Smooth muscle cell (in vitro differentiated cells): ENCODE measurements around the gene PARL. TPM values are rescaled to one million over a fixed set of nuclear protein-coding genes. Genes with fewer than 3 reads are reported as not detected.

ENCODE experiments used
- DNase-seq: peaks from one replicate; lab custom pipeline; 2025; ENCODE audit not compliant: unreplicated experiment; lab: John Stamatoyannopoulos, UW
- H2AFZ ChIP-seq: fragments of 200-600 bp; sonication (generic); 2 replicates; pipeline ENCODE4 v1.6.0; 2016; ENCODE audit warnings: antibody characterized with exemption, low read depth, mild to moderate bottlenecking
- H3F3A ChIP-seq: fragments of 200-600 bp; sonication (generic); 2 replicates; pipeline ENCODE4 v1.6.0; 2017; ENCODE audit warnings: antibody characterized with exemption, low read depth
- H3K27ac ChIP-seq: fragments of 200-600 bp; sonication (generic); 2 replicates; pipeline ENCODE4 v1.5.1; 2016; ENCODE audit warnings: low read depth, mild to moderate bottlenecking
- H3K27me3 ChIP-seq: fragments of 200-600 bp; sonication (generic); 2 replicates; pipeline ENCODE4 v1.6.1; 2016; ENCODE audit warnings: low read depth, mild to moderate bottlenecking
- H3K36me3 ChIP-seq: fragments of 200-600 bp; sonication (generic); 2 replicates; pipeline ENCODE4 v1.5.1; 2016; ENCODE audit warnings: low read depth
- H3K4me1 ChIP-seq: fragments of 200-600 bp; sonication (generic); 2 replicates; pipeline ENCODE4 v1.5.1; 2016; ENCODE audit warnings: low read depth
- H3K4me2 ChIP-seq: fragments of 200-600 bp; sonication (generic); 2 replicates; pipeline ENCODE4 v1.6.0; 2016; ENCODE audit warnings: mild to moderate bottlenecking
- H3K4me3 ChIP-seq: fragments of 200-600 bp; sonication (generic); 2 replicates; pipeline ENCODE4 v1.5.1; 2016; ENCODE audit warnings: mild to moderate bottlenecking
- H3K79me2 ChIP-seq: fragments of 200-600 bp; sonication (generic); 2 replicates; pipeline ENCODE4 v1.6.0; 2016; ENCODE audit warnings: low read depth, mild to moderate bottlenecking
- H3K9ac ChIP-seq: fragments of 200-600 bp; sonication (generic); 2 replicates; pipeline ENCODE4 v1.6.0; 2016; ENCODE audit warnings: low read depth
- H3K9me3 ChIP-seq: fragments of 200-600 bp; sonication (generic); replicated peaks from 2 replicates; pipeline ENCODE4 v1.5.1; 2016; ENCODE audit warnings: low read depth
- H4K20me1 ChIP-seq: fragments of 200-600 bp; sonication (generic); 2 replicates; pipeline ENCODE4 v1.6.0; 2016; ENCODE audit warnings: low read depth
- WGBS: methylation state at CpG from one replicate; pipeline ENCODE4 v1.1.7; 2016; ENCODE audit warnings: low lambda C conversion rate; 5-methylcytosine and 5-hydroxymethylcytosine counted together
- polyA plus RNA-seq: library from polyadenylated mRNA; unstranded; fragments of >200 nt; fragmentation: Nextera tagmentation; extraction: Ambion mirVana; gene quantifications from 2 replicates; pipeline ENCODE4 v1.2.1, GENCODE V29; 2016
- total RNA-seq: library from RNA; depleted of rRNA; stranded (reverse); fragments of >200 nt; gene quantifications from 2 replicates; pipeline ENCODE4 v1.2.3, GENCODE V29; 2014
- TF ChIP-seq, protein P1 (sequence below): fragments of 200-600 bp; sonication (generic); IDR thresholded peaks from 2 replicates; pipeline ENCODE4 v1.5.1; 2017; ENCODE audit warnings: borderline replicate concordance, mild to moderate bottlenecking, antibody characterized with exemption; ENCODE audit not compliant: insufficient read depth, poor library complexity, severe bottlenecking

Gene PARL
- total and polyA plus RNA-seq, 2 experiments from 2014 or later, result 53.7 to 79.3 TPM

DNA sequence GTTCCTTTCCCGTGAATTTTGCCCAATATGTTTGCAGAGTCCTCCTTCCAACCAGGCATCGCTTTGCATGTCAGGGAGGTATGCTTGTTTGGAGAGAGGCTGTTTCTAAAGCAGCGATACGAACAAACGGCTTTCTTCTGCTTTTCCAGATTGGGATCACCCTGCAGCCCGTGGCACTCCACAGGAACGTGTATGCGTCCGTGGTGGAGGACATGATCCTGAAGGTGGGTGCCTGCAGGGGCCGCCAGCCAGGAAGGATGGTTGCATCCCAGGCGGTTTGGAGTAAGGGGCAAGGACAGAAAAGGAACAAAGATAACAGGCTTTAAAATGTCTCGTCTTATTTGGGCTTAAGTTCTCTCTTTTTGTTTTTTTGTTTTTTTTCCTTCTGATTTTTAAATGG, 76.8 kb downstream of the PARL start:
- Histone ChIP-seq H3K4me1 (no peaks in the 10 kb centered on the region), H3K36me3 (peaks cover 15% of the 10 kb centered on the region), H3K27ac (no peak overlapping the region), H3K4me2 (no peak overlapping the region), H3F3A (peaks cover 3% of the 10 kb centered on the region), H4K20me1 (no peaks in the 10 kb centered on the region), H3K9ac (no peak overlapping the region), H3K4me3 (no peak overlapping the region), H3K9me3 (no peaks in the 10 kb centered on the region), H2AFZ (no peak overlapping the region), H3K79me2 (no peaks in the 10 kb centered on the region), H3K27me3 (no peaks in the 10 kb centered on the region)
- WGBS, result 95% methylated on average over 12 of the region's 12 CpGs
- no peak for DNase-seq
- TF ChIP-seq, protein P1, sequence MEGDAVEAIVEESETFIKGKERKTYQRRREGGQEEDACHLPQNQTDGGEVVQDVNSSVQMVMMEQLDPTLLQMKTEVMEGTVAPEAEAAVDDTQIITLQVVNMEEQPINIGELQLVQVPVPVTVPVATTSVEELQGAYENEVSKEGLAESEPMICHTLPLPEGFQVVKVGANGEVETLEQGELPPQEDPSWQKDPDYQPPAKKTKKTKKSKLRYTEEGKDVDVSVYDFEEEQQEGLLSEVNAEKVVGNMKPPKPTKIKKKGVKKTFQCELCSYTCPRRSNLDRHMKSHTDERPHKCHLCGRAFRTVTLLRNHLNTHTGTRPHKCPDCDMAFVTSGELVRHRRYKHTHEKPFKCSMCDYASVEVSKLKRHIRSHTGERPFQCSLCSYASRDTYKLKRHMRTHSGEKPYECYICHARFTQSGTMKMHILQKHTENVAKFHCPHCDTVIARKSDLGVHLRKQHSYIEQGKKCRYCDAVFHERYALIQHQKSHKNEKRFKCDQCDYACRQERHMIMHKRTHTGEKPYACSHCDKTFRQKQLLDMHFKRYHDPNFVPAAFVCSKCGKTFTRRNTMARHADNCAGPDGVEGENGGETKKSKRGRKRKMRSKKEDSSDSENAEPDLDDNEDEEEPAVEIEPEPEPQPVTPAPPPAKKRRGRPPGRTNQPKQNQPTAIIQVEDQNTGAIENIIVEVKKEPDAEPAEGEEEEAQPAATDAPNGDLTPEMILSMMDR, result no peak

DNA sequence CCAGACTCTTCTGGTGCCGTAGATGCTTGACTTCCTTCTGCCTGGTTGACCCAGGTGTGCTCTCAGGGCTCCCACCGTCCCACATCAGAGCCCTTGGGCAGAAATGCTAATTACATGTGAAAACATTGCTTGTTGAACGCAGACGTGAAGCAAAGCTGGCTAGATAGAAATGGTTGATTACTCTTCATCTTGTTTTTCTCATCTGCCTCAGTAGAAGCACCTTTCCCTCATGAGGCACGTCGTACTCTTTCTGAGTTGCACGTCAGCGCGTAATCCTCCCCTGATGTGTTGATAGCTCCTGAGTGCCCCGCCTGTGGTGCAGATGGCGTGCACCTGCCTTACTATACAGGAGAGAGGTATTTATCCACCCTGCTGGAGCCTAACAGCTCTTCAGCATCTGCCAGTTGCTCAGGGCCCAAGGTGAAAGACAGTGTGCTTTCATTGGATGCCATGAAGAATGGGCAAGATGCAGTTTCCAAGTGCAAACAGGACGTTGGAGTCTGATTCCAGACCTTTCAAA, 77.4 kb downstream of the PARL start:
- H3K9me3 ChIP-seq, result no peaks in the 10 kb centered on the region
- H3K36me3 ChIP-seq, result peaks cover 15% of the 10 kb centered on the region
- 96% methylated on average over 12 of the region's 12 CpGs for WGBS

DNA sequence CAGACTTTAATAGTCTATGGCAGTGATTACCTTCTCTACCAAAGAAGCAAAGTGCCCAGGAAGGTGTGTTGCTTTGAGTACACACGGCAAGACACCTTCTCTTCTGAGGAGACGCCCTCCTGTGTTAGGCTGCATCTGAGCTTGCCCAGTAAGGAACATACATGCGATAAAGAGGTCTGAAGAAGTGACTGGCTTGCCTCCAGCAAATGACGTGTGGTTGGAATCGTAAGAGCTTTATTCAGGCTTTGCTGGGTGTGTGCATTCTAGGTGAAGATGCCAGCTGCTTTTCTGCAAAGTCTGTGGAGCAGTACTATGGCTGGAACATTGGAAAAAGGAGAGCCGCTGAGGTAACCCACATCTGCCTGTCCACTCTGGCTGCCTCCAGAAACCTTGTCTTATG, 81.7 kb downstream of the PARL start:
- 98% methylated on average over 6 of the region's 6 CpGs for WGBS
- H4K20me1 ChIP-seq, result no peaks in the 10 kb centered on the region
- H3F3A ChIP-seq, result no peaks in the 10 kb centered on the region
- no peak overlapping the region for H2AFZ ChIP-seq
- H3K9me3 ChIP-seq, result no peaks in the 10 kb centered on the region
- H3K79me2 ChIP-seq, result no peaks in the 10 kb centered on the region
- peaks cover 31% of the 10 kb centered on the region for H3K36me3 ChIP-seq
- no peak overlapping the region for H3K4me2 ChIP-seq
- DNase-seq, result no peak
- H3K9ac ChIP-seq, result no peak overlapping the region
- H3K27me3 ChIP-seq, result no peaks in the 10 kb centered on the region
- no peak overlapping the region for H3K27ac ChIP-seq
- H3K4me1 ChIP-seq, result no peaks in the 10 kb centered on the region
- H3K4me3 ChIP-seq, result no peak overlapping the region
- TF ChIP-seq, protein P1, result no peak

More for the DNA sequence above, 77.4 kb downstream of the PARL start:
- no peaks in the 10 kb centered on the region for H3K4me1 ChIP-seq
- TF ChIP-seq, protein P1, result no peak
- H3K9ac ChIP-seq, result no peak overlapping the region
- H2AFZ ChIP-seq, result no peak overlapping the region
- no peak overlapping the region for H3K4me2 ChIP-seq
- no peaks in the 10 kb centered on the region for H3K27me3 ChIP-seq
- no peaks in the 10 kb centered on the region for H3K79me2 ChIP-seq
- no peaks in the 10 kb centered on the region for H3F3A ChIP-seq
- DNase-seq, result no peak
- no peak overlapping the region for H3K27ac ChIP-seq
- H4K20me1 ChIP-seq, result no peaks in the 10 kb centered on the region
- H3K4me3 ChIP-seq, result no peak overlapping the region

DNA sequence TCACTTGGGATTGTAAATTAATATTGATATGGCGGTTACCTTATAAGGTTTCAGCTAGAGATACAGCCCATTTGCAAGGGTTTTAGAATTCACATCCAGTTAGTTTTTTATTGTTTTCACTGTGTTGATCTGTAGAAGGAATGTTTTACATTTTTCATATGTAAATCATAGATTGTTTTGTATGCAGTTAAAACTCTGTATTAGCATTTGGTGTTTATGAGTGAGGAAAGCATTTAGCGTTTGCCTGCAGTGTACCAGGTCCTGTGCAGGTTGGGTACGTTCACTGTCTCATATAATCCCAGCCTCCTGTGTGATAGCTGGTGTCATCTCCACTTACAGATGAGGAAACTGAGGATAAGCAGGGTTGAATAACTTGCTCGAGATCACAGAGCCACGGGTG, 83.1 kb downstream of the PARL start:
- Histone ChIP-seq H3K36me3 (peaks cover 26% of the 10 kb centered on the region), H3K79me2 (no peaks in the 10 kb centered on the region), H3F3A (no peaks in the 10 kb centered on the region), H3K4me1 (no peaks in the 10 kb centered on the region), H3K4me3 (no peak overlapping the region), H3K9ac (no peak overlapping the region), H3K9me3 (no peaks in the 10 kb centered on the region), H3K27me3 (no peaks in the 10 kb centered on the region), H3K27ac (no peak overlapping the region), H3K4me2 (no peak overlapping the region), H2AFZ (no peak overlapping the region), H4K20me1 (no peaks in the 10 kb centered on the region)
- TF ChIP-seq, protein P1, result no peak
- 93% methylated on average over 5 of the region's 5 CpGs for WGBS
- DNase-seq, result no peak
